Measurements from ENCODE around the gene CEBPB.
"Not testable (repeated sequence)": the region's sequence is repeated elsewhere in the genome, so short reads cannot be mapped to it uniquely, and the experiment has no call there.

Gene CEBPB

DNA sequence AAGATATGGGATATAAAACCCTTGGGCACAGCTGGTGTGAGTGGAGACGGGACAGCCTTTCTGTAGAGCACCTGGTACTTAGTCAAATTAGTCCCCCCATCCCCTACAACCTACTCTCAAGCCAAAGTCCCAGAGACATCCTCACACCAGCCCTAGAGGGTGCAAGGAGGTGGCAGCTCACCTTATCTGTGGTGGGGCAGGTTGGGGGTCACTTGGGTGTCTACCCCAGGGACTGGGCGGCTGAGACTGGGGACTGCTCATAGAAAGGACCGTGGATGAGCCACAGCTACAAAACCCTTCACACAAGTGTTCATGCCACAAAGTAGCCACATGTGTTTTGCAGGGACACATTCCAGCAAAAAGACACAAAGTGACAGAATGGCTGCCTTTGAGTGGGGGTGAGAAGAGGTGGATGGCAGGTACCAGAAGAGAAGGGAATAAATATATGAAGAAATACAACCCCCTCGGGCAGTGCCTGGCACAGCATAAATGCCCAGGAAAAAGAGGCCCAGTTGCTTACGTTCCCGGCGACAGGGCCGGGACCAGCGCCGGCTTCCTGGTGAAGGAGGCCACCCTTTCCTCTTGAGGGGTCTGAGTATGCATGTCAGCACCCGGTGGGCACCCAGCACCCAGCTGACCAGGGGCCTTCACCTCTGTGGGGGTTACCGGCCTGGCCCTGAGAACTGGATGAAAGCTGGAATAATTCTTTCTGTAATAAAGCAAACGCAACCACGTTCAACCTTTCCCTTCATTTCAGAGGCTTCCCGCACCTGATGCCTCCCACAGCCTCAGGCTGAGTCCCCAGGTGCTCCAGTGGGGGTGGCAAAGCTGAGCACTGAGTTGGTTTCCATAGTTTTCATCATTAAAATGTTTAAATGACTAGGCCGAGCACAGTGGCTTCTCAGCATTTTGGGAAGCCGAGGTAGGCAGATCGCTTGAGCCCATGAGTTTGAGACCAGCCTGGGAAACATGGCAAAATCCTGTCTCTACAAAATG, 14.4 kb upstream of the CEBPB start:
- Mint-ChIP-seq H3K9me3 (no peaks in the 10 kb centered on the region), H3K27me3 (ENCODE audit: low read depth) (peaks cover 4% of the 10 kb centered on the region), H3K4me3 (no peak overlapping the region), H3K4me1 (peaks cover 13% of the 10 kb centered on the region), H3K36me3 (ENCODE audit: low read depth) (no peaks in the 10 kb centered on the region), H3K27ac (no peak overlapping the region)
- TF ChIP-seq, protein P1, sequence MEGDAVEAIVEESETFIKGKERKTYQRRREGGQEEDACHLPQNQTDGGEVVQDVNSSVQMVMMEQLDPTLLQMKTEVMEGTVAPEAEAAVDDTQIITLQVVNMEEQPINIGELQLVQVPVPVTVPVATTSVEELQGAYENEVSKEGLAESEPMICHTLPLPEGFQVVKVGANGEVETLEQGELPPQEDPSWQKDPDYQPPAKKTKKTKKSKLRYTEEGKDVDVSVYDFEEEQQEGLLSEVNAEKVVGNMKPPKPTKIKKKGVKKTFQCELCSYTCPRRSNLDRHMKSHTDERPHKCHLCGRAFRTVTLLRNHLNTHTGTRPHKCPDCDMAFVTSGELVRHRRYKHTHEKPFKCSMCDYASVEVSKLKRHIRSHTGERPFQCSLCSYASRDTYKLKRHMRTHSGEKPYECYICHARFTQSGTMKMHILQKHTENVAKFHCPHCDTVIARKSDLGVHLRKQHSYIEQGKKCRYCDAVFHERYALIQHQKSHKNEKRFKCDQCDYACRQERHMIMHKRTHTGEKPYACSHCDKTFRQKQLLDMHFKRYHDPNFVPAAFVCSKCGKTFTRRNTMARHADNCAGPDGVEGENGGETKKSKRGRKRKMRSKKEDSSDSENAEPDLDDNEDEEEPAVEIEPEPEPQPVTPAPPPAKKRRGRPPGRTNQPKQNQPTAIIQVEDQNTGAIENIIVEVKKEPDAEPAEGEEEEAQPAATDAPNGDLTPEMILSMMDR (IDR thresholded peaks at IDR 0.05; ENCODE audit: unreplicated experiment in 3 of 3), result no peak

DNA sequence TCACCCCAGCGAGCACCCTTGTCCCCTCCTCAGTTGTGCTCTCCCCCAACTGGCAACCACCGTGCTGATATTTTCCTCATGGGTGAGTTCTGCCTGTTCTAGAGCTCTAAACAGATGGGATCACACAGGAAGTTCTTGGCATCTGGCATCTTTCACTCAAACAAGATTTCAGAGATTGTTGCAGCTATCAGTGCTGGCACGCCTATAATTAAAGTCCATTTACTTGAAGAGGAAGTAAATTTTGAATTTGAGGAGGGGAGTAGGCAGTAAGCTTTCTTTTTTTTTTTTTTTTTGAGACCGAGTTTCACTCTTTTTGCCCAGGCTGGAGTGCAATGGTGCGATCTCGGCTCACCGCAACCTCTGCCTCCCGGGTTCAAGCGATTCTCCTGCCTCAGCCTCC, 12.0 kb upstream of the CEBPB start:
- not testable (repeated sequence) for H3K36me3 Mint-ChIP-seq (ENCODE audit: low read depth); H3K9me3 Mint-ChIP-seq; H3K27me3 Mint-ChIP-seq (ENCODE audit: low read depth); H3K4me1 Mint-ChIP-seq; H3K4me3 Mint-ChIP-seq
- H3K27ac Mint-ChIP-seq, result peak overlapping the region in 1 of 3 experiments; percentile 57

DNA sequence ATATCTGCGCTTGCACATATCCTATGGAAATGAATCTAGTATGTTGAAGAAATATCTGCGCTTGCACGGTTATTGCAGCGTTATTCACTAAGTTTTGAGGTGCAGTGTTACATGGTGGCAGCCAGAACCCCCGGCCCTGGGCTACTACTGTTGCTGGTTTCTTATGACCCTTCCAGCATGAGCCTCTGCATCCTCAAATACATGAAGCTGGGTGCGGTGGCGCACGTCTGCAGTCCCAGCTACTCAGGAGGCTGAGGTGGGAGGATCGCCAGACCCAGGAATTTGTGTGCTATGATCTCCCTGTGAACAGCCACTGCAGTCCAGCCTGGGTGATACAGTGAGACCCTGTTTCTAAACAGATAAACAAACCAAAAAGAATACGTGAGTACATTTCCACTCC, 9.3 kb upstream of the CEBPB start:
- H3K4me3 Mint-ChIP-seq, result no peak overlapping the region
- peaks cover 11% of the 10 kb centered on the region for H3K27me3 Mint-ChIP-seq (ENCODE audit: low read depth)

GRCh38 chr20:50182346-50182745, 8.3 kb upstream of the CEBPB start:
- Mint-ChIP-seq H3K9me3 (peaks cover 3% of the 10 kb centered on the region), H3K27me3 (ENCODE audit: low read depth) (peaks cover 15% of the 10 kb centered on the region), H3K4me1 (no peaks in the 10 kb centered on the region), H3K27ac (no peak overlapping the region), H3K36me3 (ENCODE audit: low read depth) (no peaks in the 10 kb centered on the region), H3K4me3 (no peak overlapping the region)
- TF ChIP-seq, protein P1 (IDR thresholded peaks at IDR 0.05; ENCODE audit: unreplicated experiment in 3 of 3), result no peak

More for the DNA sequence above, 9.3 kb upstream of the CEBPB start:
- TF ChIP-seq, protein P1 (IDR thresholded peaks at IDR 0.05; ENCODE audit: unreplicated experiment in 3 of 3), result no peak
- peaks cover 3% of the 10 kb centered on the region for H3K9me3 Mint-ChIP-seq
- H3K4me1 Mint-ChIP-seq, result no peaks in the 10 kb centered on the region
- H3K27ac Mint-ChIP-seq, result no peak overlapping the region
- H3K36me3 Mint-ChIP-seq (ENCODE audit: low read depth), result no peaks in the 10 kb centered on the region

DNA sequence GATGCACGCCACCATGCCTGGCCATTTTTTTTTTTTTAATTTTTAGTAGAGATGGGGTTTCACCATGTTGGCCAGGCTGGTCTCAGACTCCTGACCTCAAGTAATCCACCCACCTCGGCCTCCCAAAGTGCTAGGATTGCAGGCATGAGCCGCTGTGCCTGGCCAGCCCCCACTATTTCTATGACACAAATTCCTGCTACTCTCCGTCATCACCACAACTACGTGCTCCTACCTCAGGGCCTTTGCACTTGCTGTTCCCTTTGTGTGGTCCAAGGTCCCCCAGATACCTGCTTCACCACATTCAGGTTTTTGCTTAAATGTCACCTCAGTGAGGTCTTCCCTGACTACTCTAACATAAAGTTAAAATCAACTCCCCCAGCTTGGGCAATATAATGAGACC, 5.2 kb upstream of the CEBPB start:
- Mint-ChIP-seq H3K4me3 (no peak overlapping the region), H3K4me1 (no peaks in the 10 kb centered on the region), H3K36me3 (ENCODE audit: low read depth) (no peaks in the 10 kb centered on the region), H3K9me3 (peaks cover 3% of the 10 kb centered on the region), H3K27ac (no peak overlapping the region), H3K27me3 (ENCODE audit: low read depth) (peaks cover 11% of the 10 kb centered on the region)
- TF ChIP-seq, protein P1 (IDR thresholded peaks at IDR 0.05; ENCODE audit: unreplicated experiment in 3 of 3), result no peak

DNA sequence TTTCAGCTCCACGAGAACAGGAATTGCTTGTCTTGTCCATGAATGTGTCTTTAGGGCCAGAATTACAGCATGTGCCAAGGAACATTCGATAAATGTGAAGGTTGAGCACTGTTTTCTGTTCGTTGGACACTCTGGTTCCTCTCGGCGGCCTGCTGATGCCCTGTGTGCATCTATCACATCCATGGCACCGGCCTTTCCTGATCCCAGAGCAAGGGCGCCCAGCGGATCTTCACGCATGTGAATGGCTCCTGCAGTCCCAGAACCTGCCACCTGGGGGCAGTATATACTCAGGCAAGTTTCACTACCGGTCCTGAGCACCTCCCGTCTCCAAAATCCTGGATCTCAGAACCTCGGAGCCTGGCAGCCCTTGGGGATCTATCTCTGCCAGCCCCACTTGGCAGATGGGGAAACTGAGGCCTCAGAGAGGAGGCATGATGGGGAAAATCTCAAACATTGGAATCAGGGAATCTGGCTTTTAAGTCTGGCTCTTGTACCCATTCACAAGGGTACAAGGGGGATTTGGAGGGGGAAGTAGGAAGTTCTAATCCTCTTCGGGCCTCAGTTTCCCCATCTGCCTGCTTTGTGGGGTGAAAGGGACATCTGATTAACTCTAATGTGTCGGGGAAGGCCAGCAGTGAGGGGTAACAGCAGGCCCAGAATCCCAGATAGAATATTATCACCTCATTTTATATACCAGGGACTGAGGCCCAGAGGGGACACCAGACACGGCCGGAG, 4.3 kb upstream of the CEBPB start:
- TF ChIP-seq, protein P1 (IDR thresholded peaks at IDR 0.05; ENCODE audit: unreplicated experiment in 3 of 3), result peak; percentile 94 to 99 (median 98)
- H3K4me3 Mint-ChIP-seq, result peak overlapping the region in 1 of 3 experiments; percentile 47
- no peaks in the 10 kb centered on the region for H3K4me1 Mint-ChIP-seq
- H3K27me3 Mint-ChIP-seq (ENCODE audit: low read depth), result peaks cover 11% of the 10 kb centered on the region
- no peaks in the 10 kb centered on the region for H3K36me3 Mint-ChIP-seq (ENCODE audit: low read depth)
- H3K9me3 Mint-ChIP-seq, result peaks cover 3% of the 10 kb centered on the region
- H3K27ac Mint-ChIP-seq, result no peak overlapping the region

All from nephron (organoid).